Liver (tissue), 9 donors: ENCODE data around the gene ACSBG1. TPM values are rescaled to one million over a fixed set of nuclear protein-coding genes. Genes with fewer than 3 reads are reported as not detected.

Experiments
- DNase-seq: peaks from one replicate; pipeline ENCODE4 v3.0.0-alpha.2; 2017; ENCODE audit warnings: low spot score
- H3K27ac ChIP-seq, 2 donors: one replicate each; pipeline ENCODE4 v1.7.0; 2013; ENCODE audit warnings: inconsistent platforms in 2 of 2, low read length in 2 of 2, control low read depth in 1 of 2, low read depth in 1 of 2, mild to moderate bottlenecking in 1 of 2
- H3K27me3 ChIP-seq, 4 donors: one replicate each; pipeline versions ENCODE4 v1.6.1 to v1.7.0; 2013; ENCODE audit warnings: low read length in 3 of 4, inconsistent platforms in 1 of 4, mild to moderate bottlenecking in 1 of 4, moderate library complexity in 1 of 4; ENCODE audit not compliant: control insufficient read depth in 4 of 4, insufficient read depth in 4 of 4
- H3K36me3 ChIP-seq, 4 donors: one replicate each; pipeline versions ENCODE4 v1.6.1 to v1.7.0; 2013; ENCODE audit warnings: low read length in 3 of 4, mild to moderate bottlenecking in 3 of 4, low read depth in 1 of 4, moderate library complexity in 1 of 4; ENCODE audit not compliant: control insufficient read depth in 4 of 4, insufficient read depth in 3 of 4
- H3K4me1 ChIP-seq, 4 donors: one replicate each; pipeline versions ENCODE4 v1.6.1 to v1.7.0; 2013; ENCODE audit warnings: low read length in 3 of 4, mild to moderate bottlenecking in 3 of 4, moderate library complexity in 1 of 4; ENCODE audit not compliant: control insufficient read depth in 4 of 4, insufficient read depth in 4 of 4
- H3K4me3 ChIP-seq, 3 donors: one replicate each; pipeline versions ENCODE4 v1.6.1 to v1.7.0; 2013; ENCODE audit warnings: low read length in 3 of 3, control low read depth in 1 of 3, low read depth in 1 of 3, mild to moderate bottlenecking in 1 of 3
- H3K9ac ChIP-seq, 2 donors: one replicate each; pipeline ENCODE4 v1.7.0; 2013; ENCODE audit warnings: low read length in 2 of 2, mild to moderate bottlenecking in 2 of 2, moderate library complexity in 2 of 2, control low read depth in 1 of 2, low read depth in 1 of 2
- H3K9me3 ChIP-seq, 4 donors: one replicate each; pipeline versions ENCODE4 v1.6.1 to v1.7.0; 2013; ENCODE audit warnings: low read length in 3 of 4; ENCODE audit not compliant: control insufficient read depth in 4 of 4
- EGR1 ChIP-seq, 2 donors: IDR thresholded peaks; 2 replicates each; pipeline ENCODE4 v1.6.1; 2016 to 2018; ENCODE audit warnings: antibody characterized with exemption in 2 of 2, low read depth in 2 of 2
- FOXA1 ChIP-seq: IDR thresholded peaks from 2 replicates; pipeline ENCODE4 v1.6.1; 2016; ENCODE audit warnings: antibody characterized with exemption
- FOXA2 ChIP-seq: IDR thresholded peaks from 2 replicates; pipeline ENCODE4 v1.6.1; 2016; ENCODE audit warnings: antibody characterized with exemption
- GABPA ChIP-seq, 2 donors: IDR thresholded peaks in 1 of 2; conservative IDR thresholded peaks in 1 of 2; 2 replicates each; pipeline ENCODE4 v1.6.1; 2016; ENCODE audit warnings: antibody characterized with exemption in 2 of 2, mild to moderate bottlenecking in 1 of 2, moderate library complexity in 1 of 2
- HNF4A ChIP-seq, 2 donors: conservative IDR thresholded peaks; 2 replicates each; pipeline ENCODE4 v1.6.1; 2016; ENCODE audit warnings: antibody characterized with exemption in 2 of 2, mild to moderate bottlenecking in 2 of 2
- HNF4G ChIP-seq: IDR thresholded peaks from 2 replicates; pipeline ENCODE4 v1.6.1; 2016; ENCODE audit warnings: antibody characterized with exemption
- NR2F2 ChIP-seq: IDR thresholded peaks from 2 replicates; pipeline ENCODE4 v1.6.1; 2016; ENCODE audit warnings: antibody characterized with exemption
- RAD21 ChIP-seq, 2 donors: IDR thresholded peaks; 2 replicates each; pipeline ENCODE4 v1.6.1; 2016; ENCODE audit warnings: antibody characterized with exemption in 2 of 2, mild to moderate bottlenecking in 2 of 2
- REST ChIP-seq: IDR thresholded peaks from 2 replicates; pipeline ENCODE4 v1.6.1; 2016; ENCODE audit warnings: antibody characterized with exemption, mild to moderate bottlenecking
- RXRA ChIP-seq, 2 donors: IDR thresholded peaks; 2 replicates each; pipeline ENCODE4 v1.6.1; 2017 to 2018; ENCODE audit warnings: antibody characterized with exemption in 2 of 2, mild to moderate bottlenecking in 1 of 2
- TAF1 ChIP-seq: conservative IDR thresholded peaks from 2 replicates; pipeline ENCODE4 v1.6.1; 2016; ENCODE audit warnings: antibody characterized with exemption, mild to moderate bottlenecking
- YY1 ChIP-seq: IDR thresholded peaks from 2 replicates; pipeline ENCODE4 v1.6.1; 2016; ENCODE audit warnings: antibody characterized with exemption, mild to moderate bottlenecking
- ZBTB33 ChIP-seq: IDR thresholded peaks from 2 replicates; pipeline ENCODE4 v1.6.1; 2016; ENCODE audit warnings: antibody characterized with exemption
- WGBS: extraction: QIAGEN DNeasy Blood & Tissue Kit; methylation state at CpG from one replicate; pipeline ENCODE4 v1.1.7; 2013; 5-methylcytosine and 5-hydroxymethylcytosine counted together
- polyA plus RNA-seq, 2 donors: library from polyadenylated mRNA; stranded (reverse) in 1 of 2; unstranded in 1 of 2; fragments of 200-250 nt in 1 of 2; fragments of >200 nt in 1 of 2; fragmentation: Nextera tagmentation in 1 of 2; extraction: Ambion mirVana in 1 of 2; gene quantifications; one replicate each; pipeline versions ENCODE4 v1.2.1 to v1.2.3, GENCODE V29; 2013 to 2015
- total RNA-seq, 2 donors: library from RNA; depleted of rRNA; stranded (reverse); fragments of >200 nt; gene quantifications; one replicate each; pipeline ENCODE4 v1.2.3, GENCODE V29; 2014
- TF ChIP-seq, protein P1 (sequence below): IDR thresholded peaks from 2 replicates; pipeline ENCODE4 v1.6.1; 2016; ENCODE audit warnings: antibody characterized with exemption
- TF ChIP-seq, protein P2 (sequence below): IDR thresholded peaks from 2 replicates; pipeline ENCODE4 v1.6.1; 2016; ENCODE audit warnings: antibody characterized with exemption
- donor health status: healthy.
- donor health status: healthy.
- donor health status: healthy.
- donor health status: healthy.
- donor health status: healthy.

The ACSBG1 gene
- total and polyA plus RNA-seq, 4 donors = under 0.01 to 3.8 (median 0.15) TPM

DNA sequence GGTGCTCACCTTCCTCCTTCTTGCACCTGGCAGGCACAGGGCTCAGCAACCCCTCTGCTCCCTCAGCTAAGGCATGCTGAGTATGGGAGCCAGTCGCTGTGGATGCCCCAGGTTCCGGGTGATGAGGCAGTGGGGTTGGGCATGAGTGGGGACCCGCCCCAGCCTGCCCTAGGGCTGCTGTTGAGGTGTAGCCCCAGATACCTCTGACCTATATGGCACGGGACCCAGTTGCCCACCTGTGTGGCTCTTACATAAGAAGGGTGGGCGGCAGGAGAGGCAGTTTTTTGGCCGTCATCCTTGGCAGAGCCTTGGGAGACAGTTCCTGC, 21.0 kb downstream of the ACSBG1 start (continued):
- TF ChIP-seq REST (no peak), FOXA1 (no peak), GABPA (IDR thresholded peaks at IDR 0.05 in 1 of 2, conservative IDR thresholded peaks at IDR 0.05 in 1 of 2) (no peak), NR2F2 (no peak)
- TF ChIP-seq, protein P1, sequence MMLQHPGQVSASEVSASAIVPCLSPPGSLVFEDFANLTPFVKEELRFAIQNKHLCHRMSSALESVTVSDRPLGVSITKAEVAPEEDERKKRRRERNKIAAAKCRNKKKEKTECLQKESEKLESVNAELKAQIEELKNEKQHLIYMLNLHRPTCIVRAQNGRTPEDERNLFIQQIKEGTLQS = no peak

GRCh38 chr15:78212546-78213424, 21.6 kb downstream of the ACSBG1 start:
- H3K4me3 ChIP-seq = no peak overlapping the region
- no peaks in the 10 kb centered on the region for H3K27me3 ChIP-seq
- no peaks in the 10 kb centered on the region for H3K9me3 ChIP-seq
- TF ChIP-seq, protein P2, sequence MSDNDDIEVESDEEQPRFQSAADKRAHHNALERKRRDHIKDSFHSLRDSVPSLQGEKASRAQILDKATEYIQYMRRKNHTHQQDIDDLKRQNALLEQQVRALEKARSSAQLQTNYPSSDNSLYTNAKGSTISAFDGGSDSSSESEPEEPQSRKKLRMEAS = no peak
- TF ChIP-seq ZBTB33 (no peak), EGR1 (IDR thresholded peaks at IDR 0.05; ENCODE audit: low read depth in 2 of 2) (no peak), TAF1 (no peak), RAD21 (IDR thresholded peaks at IDR 0.05) (no peak), HNF4A (conservative IDR thresholded peaks at IDR 0.05) (no peak), YY1 (no peak), REST (no peak), HNF4G (no peak), FOXA2 (no peak), RXRA (IDR thresholded peaks at IDR 0.05) (no peak)
- DNase-seq = no peak
- no peaks in the 10 kb centered on the region for H3K36me3 ChIP-seq
- WGBS = 87% methylated on average over 17 of the region's 17 CpGs
- H3K9ac ChIP-seq = no peak overlapping the region
- no peak overlapping the region for H3K27ac ChIP-seq
- peaks cover 6 to 23% (median 14%) of the 10 kb centered on the region in 4 donors for H3K4me1 ChIP-seq
